Measurements from ENCODE around the gene DST.

DNA sequence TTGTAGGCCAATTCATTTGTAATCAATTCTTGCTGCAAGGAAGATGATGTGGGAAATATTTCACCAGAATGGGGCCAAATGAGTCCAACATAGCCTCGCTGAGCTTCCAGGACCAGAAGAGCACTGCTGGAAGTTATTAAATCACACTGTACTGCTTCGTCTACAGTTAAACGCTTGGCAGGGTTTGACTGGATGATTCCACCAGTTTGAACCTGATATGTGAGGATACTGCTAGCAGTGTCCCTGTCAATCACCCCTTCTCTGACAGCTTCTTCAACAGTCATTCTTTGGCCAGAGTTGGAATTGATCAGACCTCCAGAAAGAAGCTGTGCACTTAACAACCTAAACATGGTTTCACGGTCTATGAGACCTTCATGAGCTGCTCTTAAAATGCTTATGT is 34.4 kb downstream of the DST start:
- TF ChIP-seq CTCF (IDR thresholded peaks at IDR 0.05; ENCODE audit: low read depth, low read length, poor library complexity, severe bottlenecking) (no peak), EZH2phosphoT487 (IDR thresholded peaks at IDR 0.05; ENCODE audit: borderline replicate concordance, low read length) (no peak)

Measured in DOHH2 (cell line).